ENCODE results near the gene TDRD7.
A peak's percentile ranks its signal among the peaks of the same experiment; 100 is the strongest.

TDRD7 gene

GRCh38 chr9:97386265-97386633 is 25.6 kb upstream of the TDRD7 start:
- TF ChIP-seq NFIC (IDR thresholded peaks at IDR 0.05) (no peak), RAD21 (IDR thresholded peaks at IDR 0.05; ENCODE audit: low read depth) (no peak), REST (IDR thresholded peaks at IDR 0.05; ENCODE audit: low read depth) (no peak), EGR1 (IDR thresholded peaks at IDR 0.05) (no peak), TCF12 (IDR thresholded peaks at IDR 0.05; ENCODE audit: low read depth) (no peak), CEBPB (IDR thresholded peaks at IDR 0.05) (no peak)

- no peak for TF ChIP-seq FOXM1 (IDR thresholded peaks at IDR 0.05; ENCODE audit: borderline replicate concordance, low read depth)
- TF ChIP-seq TAF1 (IDR thresholded peaks at IDR 0.05; ENCODE audit: low read depth): no peak
- TF ChIP-seq RAD21 (IDR thresholded peaks at IDR 0.05; ENCODE audit: low read depth): peak; percentile 83
- TF ChIP-seq REST (IDR thresholded peaks at IDR 0.05; ENCODE audit: low read depth): peak; percentile 96
- 0 out of 2 replicates have a peak, but pooled peaks have one; percentile 23 for TF ChIP-seq MAX (IDR thresholded peaks at IDR 0.05)
- peak; percentile 41; the same call in 1 of the 2 replicates for TF ChIP-seq TCF12 (IDR thresholded peaks at IDR 0.05; ENCODE audit: low read depth)
These were observed 25.0 kb upstream of the TDRD7 start for GRCh38 chr9:97386733-97387503.

- no peak for TF ChIP-seq MAX (IDR thresholded peaks at IDR 0.05)
These were observed 24.4 kb upstream of the TDRD7 start for GRCh38 chr9:97387504-97387886.

- TF ChIP-seq NFIC (IDR thresholded peaks at IDR 0.05) (no peak), TCF12 (IDR thresholded peaks at IDR 0.05; ENCODE audit: low read depth) (no peak), USF1 (IDR thresholded peaks at IDR 0.05) (no peak), EGR1 (IDR thresholded peaks at IDR 0.05) (no peak), MAX (IDR thresholded peaks at IDR 0.05) (no peak), REST (IDR thresholded peaks at IDR 0.05; ENCODE audit: low read depth) (no peak), CEBPB (IDR thresholded peaks at IDR 0.05) (no peak), CREB1 (IDR thresholded peaks at IDR 0.05; ENCODE audit: low read depth) (no peak), RAD21 (IDR thresholded peaks at IDR 0.05; ENCODE audit: low read depth) (no peak), ZBTB7A (IDR thresholded peaks at IDR 0.05; ENCODE audit: low read depth) (no peak), FOXM1 (IDR thresholded peaks at IDR 0.05; ENCODE audit: borderline replicate concordance, low read depth) (no peak), TAF1 (IDR thresholded peaks at IDR 0.05; ENCODE audit: low read depth) (no peak), EP300 (IDR thresholded peaks at IDR 0.05; ENCODE audit: borderline replicate concordance) (no peak)
These were observed 23.8 kb upstream of the TDRD7 start for GRCh38 chr9:97387936-97388684.

GRCh38 chr9:97388721-97389238 is 23.1 kb upstream of the TDRD7 start:
- TF ChIP-seq ZBTB7A (IDR thresholded peaks at IDR 0.05; ENCODE audit: low read depth): no peak
- TF ChIP-seq FOXM1 (IDR thresholded peaks at IDR 0.05; ENCODE audit: borderline replicate concordance, low read depth): no peak

All from Ishikawa (cell line).